ENCODE measurements around the gene UVSSA.

UVSSA gene

GRCh38 chr4:1396806-1397455, 49.9 kb downstream of the UVSSA start:
- no peak for DNase-seq (ENCODE audit: low read depth)

DNA sequence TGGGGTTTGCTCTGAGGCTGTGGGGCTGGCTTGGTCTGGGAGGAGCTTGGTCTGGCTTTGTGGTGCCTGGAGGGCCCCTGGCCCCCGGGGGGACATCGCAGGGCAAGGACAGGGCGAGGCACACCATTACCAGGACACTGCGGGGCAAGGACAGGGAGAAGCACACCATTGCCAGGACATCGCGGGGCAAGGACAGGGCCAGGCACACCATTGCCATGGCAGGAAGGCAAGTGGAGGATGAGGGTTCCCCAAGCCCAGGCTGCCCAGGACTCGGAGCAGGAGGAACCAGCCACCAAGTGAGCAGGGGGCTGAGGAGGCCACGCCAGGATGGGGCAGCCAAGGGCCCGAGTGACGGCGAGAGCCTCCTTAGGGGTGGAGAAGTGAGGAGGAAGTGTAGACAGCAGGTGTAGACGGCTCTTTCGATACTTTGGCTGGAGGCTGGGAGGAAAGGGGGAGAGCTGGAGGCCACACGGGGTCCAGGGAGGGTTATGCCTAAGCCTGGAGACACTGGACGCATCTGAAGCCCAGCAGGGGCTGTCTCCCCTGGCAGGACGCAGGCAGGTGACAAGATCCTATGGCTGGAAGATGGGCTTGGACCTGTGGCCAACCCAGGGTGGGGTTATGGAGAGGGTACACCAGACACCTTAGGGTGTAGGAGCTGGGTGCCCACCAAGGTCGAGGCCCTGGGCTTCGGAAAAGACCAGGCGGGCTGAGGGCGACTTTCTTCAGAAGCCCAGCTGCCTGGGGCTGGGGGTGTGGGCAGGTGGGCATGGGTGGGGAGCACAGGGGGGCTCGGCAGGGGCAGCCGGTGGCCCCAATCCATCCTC, 51.9 kb downstream of the UVSSA start:
- DNase-seq (ENCODE audit: low read depth) = no peak

- DNase-seq (ENCODE audit: low read depth) = no peak
Measured at GRCh38 chr4:1399508-1400190, 52.6 kb downstream of the UVSSA start.

- DNase-seq (ENCODE audit: low read depth) = no peak
Measured at GRCh38 chr4:1400191-1400805, 53.3 kb downstream of the UVSSA start.

- no peak for DNase-seq (ENCODE audit: low read depth)
Measured at GRCh38 chr4:1400831-1401408, 53.9 kb downstream of the UVSSA start.

GRCh38 chr4:1401409-1402020, 54.5 kb downstream of the UVSSA start:
- DNase-seq (ENCODE audit: low read depth) = no peak

GRCh38 chr4:1402021-1402515, 55.1 kb downstream of the UVSSA start:
- DNase-seq (ENCODE audit: low read depth) = no peak

DNA sequence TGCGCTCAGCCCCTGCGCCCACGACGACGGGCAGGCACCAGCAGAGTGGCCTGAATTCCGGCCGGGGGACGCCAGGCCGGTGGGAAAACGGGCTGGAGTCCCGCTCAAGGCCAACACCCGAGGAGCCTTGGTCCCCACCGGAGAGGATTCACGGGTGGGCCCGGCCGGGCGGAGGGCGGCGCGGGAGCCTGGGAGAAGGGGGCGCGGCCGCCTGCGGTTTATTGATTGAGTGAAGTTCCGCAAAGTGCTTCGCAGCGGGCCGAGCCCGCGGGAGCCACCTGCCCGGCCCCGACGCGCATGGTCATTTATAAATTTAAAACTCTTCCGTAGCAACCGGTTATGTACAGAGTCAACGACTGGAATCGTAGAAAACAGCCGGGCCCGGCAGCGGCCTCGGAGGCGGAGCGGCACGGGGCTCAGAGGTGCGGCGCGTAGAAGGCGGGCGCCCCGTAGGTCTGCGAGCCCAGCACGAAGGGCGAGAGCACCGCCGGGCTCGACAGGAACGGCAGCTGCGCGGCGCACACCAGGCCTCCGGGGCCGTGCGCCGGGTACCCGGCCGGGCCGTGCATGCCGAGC, 55.6 kb downstream of the UVSSA start:
- no peak for DNase-seq (ENCODE audit: low read depth)

DNA sequence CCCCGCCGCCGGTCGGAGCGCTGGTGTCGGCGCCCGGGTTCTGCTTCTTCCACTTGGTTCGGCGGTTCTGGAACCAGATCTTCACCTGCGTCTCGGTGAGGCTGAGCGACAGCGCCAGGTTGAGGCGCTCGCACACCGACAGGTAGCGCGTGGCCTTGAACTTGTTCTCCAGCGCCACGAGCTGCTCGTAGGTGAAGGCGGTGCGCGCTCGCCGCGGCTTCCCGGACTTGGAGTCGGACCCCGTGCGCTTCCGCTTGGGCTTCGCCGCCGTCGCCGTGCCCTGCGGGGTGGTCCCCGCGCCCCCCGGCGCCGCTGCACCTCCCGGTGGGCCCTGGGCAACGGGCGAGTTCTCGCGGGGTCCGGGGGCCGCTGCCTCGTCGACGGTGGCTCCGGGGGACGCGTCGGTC, 56.2 kb downstream of the UVSSA start:
- no peak for DNase-seq (ENCODE audit: low read depth)

DNA sequence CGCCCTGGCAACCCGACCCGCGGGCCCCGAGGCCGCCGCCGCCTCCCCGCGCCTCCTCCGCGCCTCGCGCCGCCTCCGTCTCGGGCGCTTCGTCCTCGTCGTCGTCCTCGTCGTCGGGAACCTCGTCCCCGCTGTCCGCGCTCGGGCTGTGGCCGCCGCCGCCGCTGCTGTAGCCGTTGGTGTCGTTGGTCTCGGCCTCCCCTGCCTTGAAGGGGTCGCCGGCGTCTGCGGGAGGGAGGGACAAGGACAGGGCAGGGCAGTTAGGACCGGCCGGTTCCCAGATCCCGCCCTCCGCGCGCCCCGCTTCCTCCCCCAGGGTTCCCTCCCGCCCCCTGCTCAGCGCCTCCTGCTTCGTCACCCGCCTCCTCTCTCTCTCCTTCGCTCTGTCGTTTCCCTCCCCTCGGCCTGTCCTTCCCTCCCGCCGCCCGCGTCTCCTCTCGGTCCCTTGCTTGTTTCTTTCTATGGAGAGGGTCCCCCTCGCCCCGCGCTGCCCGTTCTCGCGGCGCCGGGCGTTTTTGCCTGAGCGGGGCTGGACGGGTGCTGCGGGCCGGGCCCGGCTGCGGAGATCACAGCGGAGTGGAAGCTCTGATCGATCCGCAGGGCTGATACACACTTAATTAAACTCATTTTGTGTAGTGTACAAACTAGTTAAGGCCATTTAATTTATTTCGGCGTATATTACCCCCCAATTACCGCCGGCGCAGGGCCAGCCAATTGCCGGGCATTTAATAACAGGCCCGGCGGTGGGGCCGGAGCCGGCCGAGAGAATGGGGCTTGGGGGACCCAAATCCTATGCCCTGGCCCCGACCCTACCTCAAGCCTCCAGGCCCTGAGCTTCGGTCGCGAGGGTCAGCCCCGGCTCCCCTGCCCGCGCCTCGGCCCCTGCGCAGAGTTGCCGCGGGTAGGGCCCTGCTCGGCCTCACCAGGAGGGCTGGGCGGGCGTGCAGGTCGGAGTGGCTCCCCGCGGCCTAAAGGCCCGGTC, 56.9 kb downstream of the UVSSA start:
- DNase-seq (ENCODE audit: low read depth) = no peak

DNA sequence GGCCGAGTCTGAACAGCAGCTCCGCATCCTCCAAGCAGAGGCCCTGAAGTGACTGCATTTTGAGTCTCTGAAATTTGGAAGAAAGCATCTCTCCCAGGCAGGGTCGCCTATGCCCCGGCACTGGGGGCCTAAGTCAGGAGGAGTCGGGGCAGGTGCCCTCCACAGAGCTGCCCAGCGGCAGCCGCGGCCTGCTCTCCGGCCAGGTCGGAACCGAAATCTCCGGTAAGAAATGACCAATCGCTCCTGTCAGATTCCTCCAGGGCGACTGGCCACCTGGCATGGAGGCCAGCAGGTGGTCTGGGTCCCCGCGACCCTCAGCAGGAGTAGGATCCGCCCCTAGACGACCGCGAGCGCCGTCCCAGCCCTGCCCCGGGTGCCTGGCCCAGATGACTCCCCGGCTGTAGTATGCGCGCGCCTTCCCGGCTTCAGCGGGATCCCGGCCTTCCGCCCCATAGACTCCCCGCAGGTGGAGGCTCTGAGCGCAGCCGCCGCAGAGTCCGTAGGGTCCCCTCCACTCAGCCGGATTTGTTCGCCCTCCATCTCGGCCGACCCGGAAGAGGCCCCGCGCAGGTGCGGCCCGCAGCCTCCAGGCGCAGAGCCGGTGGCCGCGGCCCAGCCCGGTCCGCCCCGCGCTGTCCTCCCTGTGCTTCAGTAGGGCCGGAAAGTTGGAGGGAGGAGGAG, 57.7 kb downstream of the UVSSA start:
- DNase-seq (ENCODE audit: low read depth) = no peak

DNA sequence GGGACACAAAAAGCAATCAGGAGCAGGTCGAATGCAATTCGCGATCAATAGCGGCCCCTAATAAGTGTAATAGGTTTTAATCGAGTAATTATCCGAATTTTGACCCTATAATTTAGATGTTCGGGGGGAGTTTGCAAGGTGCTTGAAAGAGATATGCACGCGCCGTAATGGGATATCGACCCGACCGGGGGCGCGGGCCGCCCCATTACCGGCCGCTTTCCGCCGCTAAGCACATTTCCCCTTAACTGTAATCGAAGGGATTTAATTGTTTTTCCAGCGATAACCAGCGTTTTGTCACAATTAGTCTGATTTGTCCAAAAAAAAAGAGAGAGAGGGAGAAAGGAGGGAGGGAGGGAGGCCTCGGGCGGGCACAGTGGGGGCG, 58.2 kb downstream of the UVSSA start:
- DNase-seq (ENCODE audit: low read depth) = no peak

DNA sequence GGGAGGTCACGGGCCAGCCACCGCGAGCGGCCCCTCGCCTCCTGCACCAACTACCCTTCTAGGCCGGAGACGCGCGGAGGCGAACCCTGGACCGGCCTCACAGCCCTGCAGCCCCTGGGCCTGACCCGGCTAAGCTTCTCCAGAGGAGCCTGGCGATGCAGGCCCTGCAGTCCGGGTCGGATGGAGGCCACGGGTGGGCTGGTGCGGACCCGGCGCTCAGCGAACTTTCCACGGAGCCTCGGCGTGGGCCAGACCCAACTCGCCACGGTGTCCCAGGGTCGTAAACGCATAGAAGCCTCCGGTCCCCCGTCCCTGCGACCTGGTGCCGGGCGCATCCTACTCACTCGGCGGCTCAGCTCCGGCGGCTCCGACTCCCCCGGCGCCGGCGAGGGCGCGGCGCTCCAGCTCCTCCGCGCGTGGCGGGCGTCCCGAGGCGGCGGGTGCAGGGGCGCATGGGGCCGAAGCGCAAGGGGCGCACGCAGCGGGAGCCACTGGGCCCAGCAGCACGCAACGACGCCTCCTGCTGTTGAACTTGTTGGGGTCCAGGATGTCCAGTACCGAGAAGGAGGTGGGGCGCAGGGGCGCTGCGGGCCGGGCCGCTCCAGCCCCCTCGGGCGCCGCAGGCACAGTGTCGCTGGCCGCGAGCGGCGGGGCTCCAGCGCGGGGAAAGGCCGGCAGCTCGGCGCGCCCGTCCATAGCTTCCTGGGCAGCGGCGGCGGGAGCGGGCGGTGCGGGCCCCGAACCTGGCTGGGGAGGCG, 58.8 kb downstream of the UVSSA start:
- DNase-seq (ENCODE audit: low read depth) = no peak

DNA sequence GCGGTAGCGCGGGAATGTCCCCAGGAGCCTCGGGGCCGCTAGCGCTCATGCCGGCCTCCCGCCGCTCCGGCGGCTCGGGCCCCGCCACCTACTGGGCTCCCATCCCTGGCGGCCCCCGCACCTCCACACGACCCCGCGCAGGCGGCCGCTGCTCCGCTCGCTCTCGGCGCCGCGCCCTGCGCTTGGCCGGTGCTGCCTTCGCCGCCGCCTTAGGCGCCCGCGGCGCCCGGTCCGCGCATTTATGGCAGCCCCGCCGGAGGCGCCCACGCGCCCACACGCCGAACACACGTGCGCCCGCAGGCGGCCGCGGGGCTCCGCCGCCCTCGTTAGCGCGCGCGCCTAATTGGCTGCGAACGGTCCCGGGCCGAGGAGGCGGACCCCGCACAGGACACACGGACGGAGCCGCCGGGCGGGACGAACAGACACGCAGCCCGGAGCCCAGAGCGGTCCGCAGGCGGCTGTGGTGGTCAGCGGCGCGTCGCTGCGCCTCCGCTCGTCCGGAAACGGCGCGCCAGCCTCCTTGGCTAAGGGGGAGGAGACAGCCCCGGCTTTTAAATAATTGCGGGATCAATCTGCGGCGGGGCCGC, 59.5 kb downstream of the UVSSA start, which contains the start of gene NKX1-1:
TSS of gene NKX1-1 (minus strand) at position 49 of the 587 bp plus-strand sequence. CDS start at position 49, 0 bp downstream.
- DNase-seq (ENCODE audit: low read depth) = no peak

GRCh38 chr4:1406981-1407656, 60.1 kb downstream of the UVSSA start:
- no peak for DNase-seq (ENCODE audit: low read depth)

DNA sequence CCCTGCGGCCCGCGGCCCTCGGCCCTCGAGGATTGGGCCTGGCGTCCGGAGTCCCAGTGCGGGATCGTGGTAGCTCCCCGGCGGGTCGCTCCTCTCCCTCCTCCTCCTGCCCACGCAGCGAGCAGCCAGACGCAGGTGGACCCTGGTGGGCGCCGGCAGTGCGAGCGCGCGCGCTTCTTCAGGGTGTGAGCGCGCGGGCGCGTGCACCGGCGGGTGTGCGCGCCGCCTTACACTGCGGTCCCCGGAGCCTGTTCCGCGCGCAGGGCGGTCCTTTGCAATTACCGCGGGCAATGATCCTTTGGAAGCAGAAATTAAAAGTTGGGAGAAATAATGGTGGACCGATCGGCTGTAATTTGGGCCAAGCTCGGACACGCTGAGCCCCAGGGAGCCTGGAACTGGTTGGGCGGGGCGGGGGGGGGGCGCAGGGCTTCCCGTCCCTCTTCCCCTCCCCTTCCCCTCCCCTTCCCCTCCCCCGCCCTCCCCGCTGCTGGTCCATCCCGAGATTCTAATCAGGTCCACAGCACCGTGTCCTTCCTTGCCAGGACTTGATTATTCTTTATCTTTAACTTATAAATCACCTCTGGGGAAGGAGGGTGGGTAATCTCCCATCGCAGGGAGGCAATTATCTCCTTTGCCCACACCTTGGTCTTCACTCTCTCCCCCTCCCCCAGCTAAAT, 60.8 kb downstream of the UVSSA start:
- no peak for DNase-seq (ENCODE audit: low read depth)

DNA sequence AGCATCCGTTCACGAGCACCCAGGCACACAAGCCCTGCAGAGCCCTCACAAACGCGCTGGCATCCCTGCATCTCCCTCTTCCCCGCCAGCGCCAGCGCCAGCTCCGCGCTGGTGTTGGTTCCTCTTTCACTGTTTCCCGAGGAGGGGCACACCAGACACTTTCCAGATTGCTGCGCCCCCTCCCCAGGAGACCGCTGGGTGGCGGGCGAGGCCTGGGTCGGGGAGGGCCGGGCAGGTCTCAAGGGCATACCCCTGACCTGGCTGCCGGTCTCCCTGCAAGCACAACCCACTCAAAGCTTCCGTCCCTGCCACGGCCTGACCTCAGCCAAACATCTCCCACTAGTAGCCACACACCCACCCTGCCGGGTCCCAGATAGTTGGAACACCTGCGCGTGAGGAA, 61.4 kb downstream of the UVSSA start:
- DNase-seq (ENCODE audit: low read depth) = no peak

Data from CMK (cell line).